NT2/D1 (cell line): ENCODE results near the gene FEZF1.
"Not testable (repeated sequence)": the region's sequence is repeated elsewhere in the genome, so short reads cannot be mapped to it uniquely, and the experiment has no call there.

Source experiments
- DNase-seq: peaks from one replicate; pipeline ENCODE4 v3.0.0-alpha.2; 2011; ENCODE audit warnings: low read depth, low spot score
- H3K27me3 ChIP-seq: 2 replicates; pipeline ENCODE4 v1.6.0; 2011; ENCODE audit warnings: mild to moderate bottlenecking; ENCODE audit not compliant: insufficient read length, insufficient read depth
- H3K36me3 ChIP-seq: 2 replicates; pipeline ENCODE4 v1.6.1; 2011; ENCODE audit warnings: mild to moderate bottlenecking, low read length, mixed read lengths; ENCODE audit not compliant: insufficient read depth, insufficient read length
- H3K4me1 ChIP-seq: 2 replicates; pipeline ENCODE4 v1.5.1; 2011; ENCODE audit not compliant: insufficient read depth, insufficient read length
- H3K4me3 ChIP-seq: 2 replicates; pipeline ENCODE4 v1.5.1; 2011; ENCODE audit warnings: low read depth; ENCODE audit not compliant: insufficient read length
- H3K9ac ChIP-seq: 2 replicates; pipeline ENCODE4 v1.6.0; 2011; ENCODE audit warnings: low read depth; ENCODE audit not compliant: insufficient read length
- H3K9me3 ChIP-seq: 2 replicates; pipeline ENCODE4 v1.5.1; 2011; ENCODE audit warnings: mild to moderate bottlenecking, low read length; ENCODE audit not compliant: insufficient read depth
- SUZ12 ChIP-seq: IDR thresholded peaks from 2 replicates; pipeline ENCODE4 v1.6.1; 2011; ENCODE audit not compliant: insufficient read length, insufficient read depth; ENCODE audit errors: extremely low read depth
- YY1 ChIP-seq: IDR thresholded peaks from 2 replicates; pipeline ENCODE4 v1.6.1; 2011; ENCODE audit not compliant: insufficient read length, insufficient read depth
- ZNF274 ChIP-seq: IDR thresholded peaks from 2 replicates; pipeline ENCODE4 v1.6.1; 2011; ENCODE audit warnings: mild to moderate bottlenecking, low read depth, low read length

The FEZF1 gene

DNA sequence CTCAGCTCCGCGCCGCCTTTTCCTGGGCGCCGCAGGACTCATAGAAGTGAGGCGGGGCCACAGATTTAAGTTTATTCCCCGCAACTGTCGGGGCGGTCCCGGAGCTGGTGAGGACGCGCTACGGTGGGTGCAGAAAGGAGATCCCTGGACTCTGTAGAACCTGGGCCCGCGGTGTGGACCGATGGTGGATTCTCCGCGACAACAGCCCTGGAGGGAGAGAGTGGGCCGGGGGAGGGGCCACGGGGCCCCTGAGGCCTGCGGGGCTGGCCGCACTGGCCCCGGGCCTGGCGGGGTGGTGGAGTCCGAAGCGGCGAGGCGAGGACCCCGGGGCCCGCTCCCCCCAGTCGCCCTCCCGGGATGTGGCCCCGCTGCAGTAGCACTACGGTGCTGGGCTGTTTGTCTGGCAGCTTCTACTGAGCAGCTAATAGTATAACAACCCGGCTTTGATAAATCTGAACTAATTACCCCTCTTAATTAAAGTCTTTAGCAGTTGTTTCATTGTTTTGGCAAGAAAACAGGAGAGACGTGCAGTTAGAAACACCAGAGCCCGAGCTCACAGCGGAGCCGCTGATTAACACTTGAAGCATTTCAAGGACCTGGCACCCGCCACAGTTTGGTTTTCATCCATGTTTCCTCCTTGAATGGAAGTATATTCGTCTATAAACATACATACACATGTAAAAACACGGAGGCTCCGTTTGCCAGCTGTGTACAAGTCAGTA lies 4.2 kb downstream of the FEZF1 start:
- TF ChIP-seq ZNF274 (no peak), SUZ12 (peak; percentile 51)

DNA sequence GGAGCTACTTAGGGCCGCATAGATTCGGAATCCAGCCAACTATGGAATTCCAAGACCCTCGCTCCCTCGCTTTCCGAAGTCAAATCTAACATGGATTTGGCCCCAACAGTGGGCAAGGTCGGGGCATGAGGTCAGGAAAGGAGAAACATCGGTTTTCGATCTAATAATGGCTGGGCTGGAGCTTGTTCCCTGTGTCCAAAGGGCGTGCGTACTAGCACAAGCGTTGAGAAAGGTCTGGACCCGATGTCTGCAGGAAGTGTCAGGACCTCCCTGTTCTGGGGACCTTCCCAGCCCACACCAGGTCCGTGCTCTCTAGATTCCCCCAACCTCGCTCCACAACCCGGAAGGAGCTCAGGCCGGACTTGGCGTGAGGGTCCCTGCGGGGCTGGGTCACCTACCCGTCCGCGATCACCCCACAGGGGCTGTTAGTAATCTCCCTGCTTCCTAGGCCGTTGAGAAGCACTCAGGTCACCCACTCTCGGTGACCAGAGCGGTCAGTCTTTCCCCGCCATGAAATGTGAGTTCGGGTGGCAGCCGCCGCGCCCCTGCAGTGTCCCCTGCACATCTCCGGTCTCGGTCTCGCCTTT lies 4.8 kb downstream of the FEZF1 start:
- Histone ChIP-seq H3K27me3 (peaks cover 74% of the 10 kb centered on the region), H3K9me3 (no peaks in the 10 kb centered on the region), H3K9ac (peak overlapping the region; percentile 43), H3K36me3 (no peaks in the 10 kb centered on the region), H3K4me3 (peak overlapping the region; percentile 56), H3K4me1 (peaks cover 12% of the 10 kb centered on the region)
- TF ChIP-seq YY1 (no peak), SUZ12 (no peak), ZNF274 (no peak)
- DNase-seq = no peak

More for the DNA sequence above, 4.2 kb downstream of the FEZF1 start:
- peaks cover 81% of the 10 kb centered on the region for H3K27me3 ChIP-seq
- no peaks in the 10 kb centered on the region for H3K36me3 ChIP-seq
- H3K9ac ChIP-seq = peak overlapping the region; percentile 43
- peak overlapping the region; percentile 56 for H3K4me3 ChIP-seq
- DNase-seq = no peak
- H3K9me3 ChIP-seq = no peaks in the 10 kb centered on the region
- peaks cover 14% of the 10 kb centered on the region for H3K4me1 ChIP-seq

DNA sequence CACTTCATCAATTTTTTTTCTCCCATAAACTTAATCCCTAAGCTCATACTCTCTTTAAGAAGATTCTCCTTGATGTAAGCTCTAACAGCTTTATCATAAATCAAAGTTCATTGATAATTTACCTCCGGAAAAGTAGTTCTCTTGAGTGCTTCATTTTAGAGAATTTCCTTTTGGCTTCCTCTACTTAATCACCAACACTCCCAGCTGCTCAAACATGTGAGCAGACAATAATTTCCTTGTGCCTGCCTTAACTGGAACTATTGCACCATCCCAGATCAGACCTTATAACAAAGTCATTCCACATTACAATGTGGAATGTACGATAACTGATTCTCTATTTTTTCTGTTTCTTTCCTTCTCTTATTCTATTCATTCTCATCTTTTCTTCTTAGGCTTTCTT lies 5.9 kb downstream of the FEZF1 start:
- TF ChIP-seq ZNF274 (no peak), YY1 (no peak), SUZ12 (no peak)
- DNase-seq = no peak
- no peak overlapping the region for H3K4me3 ChIP-seq
- no peaks in the 10 kb centered on the region for H3K9me3 ChIP-seq
- no peak overlapping the region for H3K9ac ChIP-seq
- H3K4me1 ChIP-seq = peaks cover 3% of the 10 kb centered on the region
- peaks cover 63% of the 10 kb centered on the region for H3K27me3 ChIP-seq
- H3K36me3 ChIP-seq = no peaks in the 10 kb centered on the region

DNA sequence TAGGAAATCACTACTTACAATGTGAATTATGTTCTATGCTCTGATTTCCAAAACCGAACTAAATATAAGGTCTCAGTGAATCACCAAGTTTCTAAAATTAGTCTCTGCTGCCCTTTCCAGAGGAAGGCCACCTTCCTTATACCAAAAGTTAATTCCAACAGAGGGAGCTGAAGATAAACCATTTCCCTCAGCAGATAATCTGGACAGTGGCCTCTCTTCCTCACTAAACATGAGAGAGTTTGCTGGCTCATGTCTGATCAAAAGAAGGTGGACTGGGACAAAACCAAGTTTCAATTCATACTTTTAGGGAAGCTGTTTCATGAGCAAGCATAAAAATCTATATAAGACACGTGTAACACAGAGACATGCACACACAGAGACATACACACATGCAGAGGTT lies 6.4 kb downstream of the FEZF1 start:
- Histone ChIP-seq H3K9me3 (no peaks in the 10 kb centered on the region), H3K27me3 (peaks cover 58% of the 10 kb centered on the region), H3K9ac (no peak overlapping the region), H3K4me3 (no peak overlapping the region), H3K36me3 (no peaks in the 10 kb centered on the region), H3K4me1 (peaks cover 3% of the 10 kb centered on the region)
- TF ChIP-seq YY1 (no peak), SUZ12 (no peak), ZNF274 (no peak)
- DNase-seq = no peak

DNA sequence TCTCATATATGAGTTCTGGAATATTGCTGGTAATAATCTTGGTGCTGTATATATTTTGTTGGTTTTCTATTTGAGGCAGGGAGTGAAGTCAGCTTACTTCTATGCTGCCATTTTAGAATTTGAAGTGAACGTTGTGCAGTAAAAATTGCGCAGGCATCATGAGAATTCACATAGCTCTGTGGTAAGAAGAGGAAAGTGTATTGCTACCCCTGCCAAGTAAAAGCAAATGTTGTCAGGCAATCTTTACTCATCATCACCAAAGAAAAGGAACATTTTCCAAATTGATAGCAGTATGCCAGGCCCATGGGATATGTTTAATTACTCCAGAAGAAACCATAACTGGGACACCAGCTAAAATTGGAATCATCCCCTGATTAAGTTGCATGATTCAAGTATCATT lies 13.4 kb downstream of the FEZF1 start:
- Histone ChIP-seq H3K4me3 (no peak overlapping the region), H3K4me1 (no peaks in the 10 kb centered on the region), H3K9ac (no peak overlapping the region), H3K36me3 (no peaks in the 10 kb centered on the region), H3K27me3 (no peaks in the 10 kb centered on the region), H3K9me3 (no peaks in the 10 kb centered on the region)
- no peak for TF ChIP-seq ZNF274
- TF ChIP-seq YY1 = no peak
- TF ChIP-seq SUZ12 = no peak
- DNase-seq = no peak

DNA sequence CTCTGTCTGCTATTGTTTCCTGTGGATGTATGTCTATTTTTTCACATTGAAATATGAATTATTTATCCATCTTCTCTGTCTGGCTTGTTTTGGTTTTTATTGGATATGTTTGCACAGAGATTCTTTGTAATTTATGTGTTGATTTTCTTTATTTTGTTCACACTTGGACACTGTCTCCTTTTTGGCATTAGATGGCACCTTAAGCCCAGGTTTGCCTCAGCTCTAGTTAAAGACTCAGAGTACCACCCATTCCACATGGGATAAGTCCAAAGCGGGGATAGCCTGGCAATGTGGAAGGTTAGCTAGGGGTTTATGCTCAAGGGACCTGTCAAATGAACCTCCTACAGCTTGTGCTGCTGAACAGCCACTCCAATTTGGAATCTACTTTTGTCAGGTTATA lies 14.1 kb downstream of the FEZF1 start:
- Histone ChIP-seq H3K4me1 (no peaks in the 10 kb centered on the region), H3K36me3 (no peaks in the 10 kb centered on the region), H3K9me3 (no peaks in the 10 kb centered on the region), H3K27me3 (no peaks in the 10 kb centered on the region), H3K4me3 (no peak overlapping the region), H3K9ac (no peak overlapping the region)
- DNase-seq = no peak
- no peak for TF ChIP-seq SUZ12
- TF ChIP-seq YY1 = no peak
- no peak for TF ChIP-seq ZNF274

DNA sequence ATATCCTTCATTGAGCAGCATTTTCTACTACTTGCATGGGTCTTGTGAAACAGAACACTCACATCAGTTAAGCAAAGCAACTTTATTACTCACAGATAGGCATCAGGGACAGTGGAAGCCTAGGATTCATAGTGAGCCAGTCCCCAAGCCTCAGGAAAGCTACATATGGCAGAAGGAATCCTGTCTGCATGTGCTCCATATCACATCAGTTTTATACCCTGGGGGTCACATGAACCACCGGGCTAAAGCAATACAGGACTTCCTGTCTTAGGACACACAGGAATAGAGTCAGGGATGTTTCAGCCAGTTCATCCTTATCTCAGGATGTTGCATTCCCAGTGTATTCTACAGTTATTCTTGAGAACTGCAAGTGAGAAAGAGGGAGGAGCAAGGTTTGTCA lies 15.1 kb downstream of the FEZF1 start:
- Histone ChIP-seq H3K27me3 (no peaks in the 10 kb centered on the region), H3K4me3 (no peak overlapping the region), H3K36me3 (no peaks in the 10 kb centered on the region), H3K4me1 (no peaks in the 10 kb centered on the region), H3K9ac (no peak overlapping the region), H3K9me3 (no peaks in the 10 kb centered on the region)
- no peak for DNase-seq
- no peak for TF ChIP-seq SUZ12
- TF ChIP-seq YY1 = no peak
- no peak for TF ChIP-seq ZNF274

DNA sequence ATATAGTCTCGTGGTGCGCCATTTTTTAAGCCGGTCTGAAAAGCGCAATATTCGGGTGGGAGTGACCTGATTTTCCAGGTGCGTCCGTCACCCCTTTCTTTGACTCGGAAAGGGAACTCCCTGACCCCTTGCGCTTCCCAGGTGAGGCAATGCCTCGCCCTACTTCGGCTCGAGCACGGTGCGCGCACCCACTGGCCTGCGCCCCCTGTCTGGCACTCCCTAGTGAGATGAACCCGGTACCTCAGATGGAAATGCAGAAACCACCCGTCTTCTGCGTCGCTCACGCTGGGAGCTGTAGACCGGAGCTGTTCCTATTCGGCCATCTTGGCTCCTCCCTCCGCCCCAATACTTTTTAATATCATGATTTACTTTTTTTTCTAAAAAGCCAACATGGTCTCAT lies 19.9 kb downstream of the FEZF1 start:
- not testable (repeated sequence) for H3K9ac ChIP-seq, H3K27me3 ChIP-seq, DNase-seq, H3K4me1 ChIP-seq, H3K9me3 ChIP-seq, H3K36me3 ChIP-seq
- peak overlapping the region; percentile 18 for H3K4me3 ChIP-seq
